Frontal cortex (tissue), 4 donors: ENCODE data around the gene NUDT1. TPM values are rescaled to one million over a fixed set of nuclear protein-coding genes. Genes with fewer than 3 reads are reported as not detected.

ENCODE experiments used
- DNase-seq, 2 donors: peaks; one replicate each; pipeline ENCODE4 v3.0.0; 2012; ENCODE audit warnings: low spot score in 2 of 2
- FAIRE-seq: peaks from 2 replicates; lab custom pipeline; 2012; peaks lifted over from hg19 to GRCh38; lab: Jason Lieb, UNC
- total RNA-seq: library from RNA; depleted of rRNA; stranded (reverse); fragments of >200 nt; gene quantifications from one replicate; pipeline ENCODE4 v1.2.3, GENCODE V29; 2014
- donor health status: control.
- donor health status: control.
- donor health status: control.

NUDT1 gene
- total RNA-seq, 1 donor from 2014 or later, result 15.5 TPM

DNA sequence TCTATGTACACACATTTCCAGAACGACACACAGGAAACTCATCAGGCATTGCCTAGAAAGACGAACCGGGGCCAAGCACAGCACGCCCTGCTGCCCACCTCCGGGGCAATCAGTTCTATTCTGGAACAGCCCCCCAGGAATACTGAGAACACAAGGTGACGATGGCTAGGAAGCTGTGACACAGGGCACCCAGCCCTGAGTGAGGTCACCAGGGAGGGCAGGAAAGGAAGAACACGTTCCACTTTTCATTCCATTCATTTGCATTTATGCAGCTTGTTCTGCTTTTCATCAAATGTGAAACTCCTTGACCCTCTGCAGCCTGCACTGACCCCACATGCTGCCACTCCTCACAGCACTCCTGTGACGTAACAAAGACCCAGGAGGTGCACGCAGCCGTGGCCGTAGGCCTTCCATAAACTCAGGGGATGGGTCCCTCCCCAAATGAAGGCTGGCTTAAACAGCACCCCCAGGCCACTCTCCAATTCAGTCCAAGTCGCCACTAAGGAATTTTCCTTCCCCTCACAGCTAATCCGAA is 38.2 kb upstream of the NUDT1 start:
- DNase-seq (no peak), FAIRE-seq (no peak)

DNA sequence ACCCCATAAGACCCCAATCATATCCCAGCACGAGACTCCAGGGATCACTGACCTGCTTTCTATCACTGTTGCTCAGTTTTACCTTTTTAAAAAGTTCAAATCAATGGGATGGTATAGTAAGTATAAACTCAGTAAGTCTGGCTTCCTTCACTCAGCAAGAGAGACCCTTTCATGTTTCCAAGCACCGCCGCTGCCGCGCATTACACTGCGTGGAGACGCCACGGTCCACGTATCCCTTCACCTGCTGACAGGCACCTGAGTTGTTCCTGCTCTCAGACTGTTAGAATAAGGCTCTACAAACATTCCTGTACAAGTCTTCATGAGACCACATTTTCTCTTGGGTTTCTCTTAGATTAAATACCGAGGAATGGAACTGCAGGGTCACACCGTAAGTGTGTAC is 37.6 kb upstream of the NUDT1 start:
- no peak for FAIRE-seq
- no peak for DNase-seq

DNA sequence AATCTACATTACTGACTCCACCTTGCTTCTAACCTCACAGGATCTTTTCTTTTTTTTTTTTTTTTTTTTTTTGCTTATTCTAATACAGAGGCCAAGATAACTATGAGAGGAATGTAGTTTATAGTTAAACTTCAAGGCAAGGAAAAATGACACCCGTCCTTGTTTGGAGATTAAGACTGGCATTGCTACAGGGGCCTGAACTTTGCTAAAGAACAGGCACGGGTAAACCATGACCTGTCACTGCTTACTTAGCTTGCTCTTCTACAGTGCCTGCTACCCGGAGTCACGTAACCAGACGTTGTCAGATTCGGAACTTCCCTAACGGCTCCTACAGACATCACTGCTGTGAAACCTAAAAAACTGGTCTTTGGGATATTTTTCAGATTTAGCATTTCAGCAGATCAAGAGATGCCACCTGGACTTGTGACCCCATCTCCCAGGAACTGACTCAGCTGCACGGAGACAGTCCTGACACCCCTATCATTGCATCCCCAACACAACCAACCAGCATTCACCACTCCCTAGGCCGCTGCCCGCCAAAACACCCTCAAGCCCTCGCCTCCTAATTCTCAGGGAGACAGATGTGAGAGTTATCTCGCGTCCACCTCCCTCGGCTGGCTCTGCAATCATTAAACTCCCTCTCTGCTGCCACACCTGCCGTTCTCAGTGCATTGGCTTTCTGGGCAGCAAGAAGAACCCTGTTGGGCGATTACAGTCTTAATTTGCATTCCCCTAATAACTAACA is 36.8 kb upstream of the NUDT1 start:
- FAIRE-seq (no peak), DNase-seq (no peak)

DNA sequence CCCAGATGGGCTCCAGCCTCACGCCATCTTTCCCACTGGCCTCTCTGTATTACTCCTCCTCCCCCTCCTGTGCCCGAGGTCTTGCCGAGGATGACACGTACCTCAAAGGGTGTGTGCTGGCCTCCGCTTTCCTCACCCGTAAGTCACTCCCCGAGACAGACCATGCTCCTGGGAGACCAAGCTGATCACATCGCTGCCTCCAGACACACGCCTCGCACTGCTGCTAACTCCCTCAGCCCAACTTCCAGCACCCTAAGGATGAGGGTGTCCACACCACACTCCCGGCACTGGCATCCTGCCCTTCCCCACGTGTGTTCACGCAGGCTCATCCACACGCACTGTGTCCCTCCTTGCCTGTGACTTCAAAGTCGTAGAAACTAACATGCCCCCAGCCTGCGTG is 33.3 kb upstream of the NUDT1 start:
- DNase-seq, result no peak
- no peak for FAIRE-seq

DNA sequence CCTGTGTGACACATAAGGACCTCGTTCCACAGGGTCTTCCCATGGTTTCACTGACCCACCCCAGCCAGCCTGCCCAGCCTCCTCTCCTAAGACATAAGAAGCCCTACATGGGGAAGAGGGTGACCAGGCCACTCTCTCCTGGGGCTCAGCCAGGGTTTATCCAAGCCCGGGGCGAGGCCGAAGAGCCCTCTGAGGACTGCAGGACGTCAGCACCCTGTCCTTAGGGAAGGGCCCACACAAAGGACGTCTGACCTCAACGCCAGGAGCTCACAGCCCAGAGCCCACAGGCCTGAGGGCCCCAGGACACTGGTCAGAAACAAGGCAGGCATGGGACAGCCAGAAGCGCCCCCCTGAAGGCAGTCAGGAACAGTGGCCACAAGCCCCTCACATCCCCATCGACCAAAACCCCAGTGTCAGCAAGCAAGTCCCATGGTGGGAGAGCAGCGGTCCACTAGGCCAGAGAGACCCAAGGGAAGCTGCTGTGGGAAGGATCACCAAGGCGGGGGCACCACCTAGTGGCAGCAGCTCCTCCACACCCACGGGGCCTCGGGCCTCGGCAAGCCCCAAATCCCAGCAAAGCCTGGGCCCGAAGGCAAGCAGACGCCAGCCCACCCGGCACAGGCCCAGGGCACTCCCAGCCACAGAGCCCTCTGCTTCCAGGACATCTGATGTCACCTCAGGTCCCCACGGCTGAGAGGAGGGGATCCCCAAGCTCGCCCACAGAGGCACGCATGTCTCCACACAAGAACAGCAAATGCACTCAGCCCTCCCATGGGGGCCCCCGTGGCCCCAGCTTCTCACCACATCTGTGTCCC is 32.7 kb upstream of the NUDT1 start:
- peak; percentile 75 to 92 for DNase-seq
- FAIRE-seq, result no peak

DNA sequence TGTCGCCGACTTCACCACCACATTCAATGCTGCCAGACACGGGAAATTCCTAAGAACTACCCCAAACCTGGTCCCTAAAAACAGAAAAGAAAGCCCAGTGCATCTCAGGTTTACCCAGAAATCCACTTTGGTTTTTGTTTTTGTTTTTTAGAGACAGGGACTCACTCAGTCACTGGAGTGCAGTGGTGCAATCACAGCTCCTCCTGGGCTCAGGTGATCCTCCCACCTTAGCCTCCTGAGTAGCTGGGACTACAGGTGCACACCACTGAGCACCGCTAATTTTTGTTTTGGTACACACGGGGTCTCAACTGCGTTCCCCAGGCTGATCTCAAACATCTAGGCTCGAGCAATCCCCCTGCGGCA is 32.1 kb upstream of the NUDT1 start:
- FAIRE-seq (no peak), DNase-seq (no peak)

DNA sequence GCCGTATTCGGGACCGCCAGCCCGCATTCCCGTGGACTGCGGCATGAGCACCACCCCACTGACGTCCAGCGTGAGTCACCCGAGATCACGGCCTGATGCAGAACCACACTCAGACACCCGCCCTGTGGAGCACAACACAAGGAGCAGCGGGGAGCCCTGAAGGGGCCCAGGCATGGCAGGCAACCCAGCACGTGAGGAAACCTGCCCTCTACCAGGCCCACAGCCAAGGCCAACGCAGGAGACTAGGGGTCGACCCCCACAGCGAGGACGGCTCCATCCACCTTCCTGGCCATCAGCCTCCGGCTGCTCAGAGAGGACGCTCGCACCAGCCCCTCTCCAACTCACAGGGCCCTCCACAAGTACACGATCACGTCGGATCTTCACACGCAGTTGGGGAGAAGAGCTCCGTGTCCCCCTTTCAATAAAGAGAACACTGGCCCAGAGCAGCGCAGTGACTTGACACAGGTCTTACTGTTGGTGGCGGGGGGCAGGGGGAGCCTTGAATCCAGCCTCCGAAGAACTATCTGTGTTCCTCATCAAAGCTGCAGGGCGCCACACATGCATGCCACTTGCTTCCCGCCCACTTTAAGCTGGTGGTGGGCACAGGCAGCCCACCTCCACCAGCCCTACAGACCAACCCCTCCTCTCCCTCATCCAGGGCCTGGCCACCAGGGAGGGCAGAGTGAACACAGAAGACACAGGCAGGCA is 31.3 kb upstream of the NUDT1 start:
- no peak for FAIRE-seq
- no peak for DNase-seq

DNA sequence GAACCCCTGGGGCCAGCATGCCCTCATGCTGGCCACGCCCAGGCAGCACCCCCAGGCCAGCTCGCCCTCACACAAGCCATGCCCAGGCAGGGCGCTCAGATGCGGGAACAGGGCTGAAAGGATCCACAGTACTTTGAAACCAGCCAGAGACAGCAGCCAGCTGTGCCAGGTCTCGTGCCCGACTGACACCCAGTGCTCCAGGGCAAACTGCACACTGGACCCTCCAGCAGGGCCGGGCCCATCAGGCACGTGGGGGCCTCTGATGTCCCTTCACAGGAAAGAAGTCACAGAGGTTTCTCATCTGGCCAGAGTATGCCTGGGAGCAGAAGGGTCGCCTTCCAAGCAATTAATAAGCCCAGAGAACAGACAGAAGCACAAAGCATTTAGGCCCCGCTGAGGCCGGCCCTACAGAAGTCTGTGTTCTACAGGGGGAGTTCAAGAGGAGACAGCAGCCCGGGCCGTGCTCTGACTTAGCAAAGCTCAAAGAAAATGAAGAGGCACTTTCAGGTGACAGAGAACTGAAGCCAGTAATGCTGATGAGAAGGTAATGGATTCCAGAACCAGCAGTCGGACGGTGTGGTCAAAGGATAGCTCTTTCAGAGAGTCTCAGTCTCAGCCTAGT is 30.7 kb upstream of the NUDT1 start:
- no peak for FAIRE-seq

DNA sequence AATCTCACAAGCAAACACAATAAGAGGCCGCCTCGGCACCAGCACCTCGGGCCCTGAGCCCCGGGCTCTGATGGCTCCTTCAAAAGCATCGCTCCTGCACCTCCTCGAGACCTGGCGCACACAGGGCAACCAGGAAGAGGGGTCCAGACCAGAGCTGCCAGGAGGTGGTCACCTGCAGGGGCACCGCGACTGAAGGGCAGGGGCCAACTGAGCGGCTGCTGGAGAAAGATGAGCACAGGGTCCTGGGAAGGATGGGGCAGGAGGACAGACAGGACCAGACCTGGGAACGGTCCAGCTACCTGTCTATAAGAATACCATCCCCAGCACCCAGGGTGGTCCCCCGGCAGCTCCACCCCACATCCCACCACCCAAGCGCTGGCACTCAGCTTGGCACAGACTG is 30.1 kb upstream of the NUDT1 start:
- FAIRE-seq (no peak), DNase-seq (no peak)

More for the DNA sequence above, 30.7 kb upstream of the NUDT1 start:
- no peak for DNase-seq

DNA sequence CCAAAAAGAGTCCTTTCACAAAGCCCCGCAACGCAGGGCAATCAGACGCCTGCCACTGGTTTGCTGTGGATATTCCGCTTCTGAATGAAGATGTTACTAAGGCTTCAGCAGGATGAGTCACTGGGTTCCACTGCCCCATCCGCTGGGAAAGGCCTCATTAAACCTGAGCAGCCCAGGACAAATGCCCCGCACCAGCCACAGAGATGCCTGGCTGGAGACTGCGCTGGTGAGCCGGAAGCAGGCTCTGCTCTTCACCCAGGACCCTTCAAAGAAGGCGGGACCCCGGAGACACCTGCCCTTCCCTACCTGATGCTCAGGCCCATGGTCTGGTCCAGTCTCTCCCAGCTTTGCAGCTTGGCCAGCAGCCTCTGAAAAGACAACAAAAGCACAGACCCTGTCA is 29.1 kb upstream of the NUDT1 start:
- DNase-seq (no peak), FAIRE-seq (no peak)

DNA sequence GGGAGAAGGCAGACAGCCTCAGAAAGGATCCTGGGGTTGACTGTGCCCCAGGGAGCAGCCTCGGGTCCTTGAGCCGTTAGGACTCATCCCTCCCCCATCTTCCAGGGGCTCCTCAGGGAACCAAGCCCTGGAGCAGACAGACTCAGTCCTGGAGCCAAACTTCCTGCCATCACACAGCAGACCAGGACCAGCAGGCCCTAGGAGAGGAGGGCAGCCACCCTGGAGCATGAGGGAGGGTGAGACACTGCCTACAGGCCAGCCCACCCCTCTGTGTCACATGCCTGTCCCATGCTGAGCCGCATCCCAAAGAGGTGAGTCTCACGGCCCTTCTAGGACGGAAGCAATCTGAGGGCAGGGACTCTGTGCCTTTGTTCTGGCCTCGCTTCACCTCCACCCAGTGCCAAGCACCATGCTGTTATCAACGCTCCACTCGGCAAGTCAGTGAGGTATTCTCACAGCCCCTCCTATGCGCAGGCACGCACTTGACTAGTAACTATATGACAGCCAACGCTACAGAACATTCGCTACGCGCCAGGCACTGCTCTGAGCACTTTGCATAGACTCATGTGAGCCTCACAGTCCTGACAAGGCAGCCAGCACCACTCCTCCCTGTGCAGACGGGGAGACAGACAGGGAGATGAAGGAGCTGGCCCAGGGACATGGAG is 28.3 kb upstream of the NUDT1 start:
- FAIRE-seq, result no peak
- DNase-seq, result no peak

DNA sequence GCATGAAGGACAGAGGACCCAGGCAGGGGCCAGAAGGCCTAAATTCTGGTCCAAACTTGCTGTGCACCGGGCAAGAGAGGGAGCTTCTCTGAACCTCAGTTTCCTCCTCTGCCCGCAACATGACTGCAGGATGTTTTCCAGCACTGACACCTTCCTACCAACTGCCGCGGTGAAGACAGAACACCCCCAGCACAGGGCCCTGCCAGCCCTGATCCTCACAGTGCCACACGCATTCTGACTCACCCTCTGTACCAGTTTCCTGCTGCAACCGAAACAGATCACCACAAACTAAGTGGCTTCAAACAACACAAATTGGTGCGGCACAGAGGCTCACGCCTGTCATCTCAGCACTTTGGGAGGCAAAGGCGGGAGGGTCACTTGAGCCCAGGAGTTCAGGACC is 27.4 kb upstream of the NUDT1 start:
- no peak for FAIRE-seq
- no peak for DNase-seq

DNA sequence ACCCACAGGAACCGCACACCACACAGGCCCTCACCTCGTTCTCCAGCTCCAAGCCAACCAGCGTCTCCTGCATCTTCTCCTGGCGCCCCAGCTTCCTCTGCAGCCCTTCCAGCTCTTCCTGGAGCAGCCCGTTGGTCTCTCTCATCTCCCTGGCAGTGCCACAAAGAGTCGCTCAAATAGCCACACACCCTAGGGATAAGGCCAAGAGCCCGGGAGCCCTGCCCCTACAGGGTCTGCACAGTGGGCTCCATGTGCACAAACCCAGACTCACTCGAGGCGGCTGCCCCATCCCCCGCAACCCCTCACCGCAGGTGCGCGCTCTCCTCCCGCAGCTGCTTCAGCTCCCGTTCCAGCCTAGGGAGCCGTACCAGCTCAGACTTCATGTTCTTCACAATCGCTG is 26.2 kb upstream of the NUDT1 start:
- DNase-seq, result no peak
- FAIRE-seq, result no peak

DNA sequence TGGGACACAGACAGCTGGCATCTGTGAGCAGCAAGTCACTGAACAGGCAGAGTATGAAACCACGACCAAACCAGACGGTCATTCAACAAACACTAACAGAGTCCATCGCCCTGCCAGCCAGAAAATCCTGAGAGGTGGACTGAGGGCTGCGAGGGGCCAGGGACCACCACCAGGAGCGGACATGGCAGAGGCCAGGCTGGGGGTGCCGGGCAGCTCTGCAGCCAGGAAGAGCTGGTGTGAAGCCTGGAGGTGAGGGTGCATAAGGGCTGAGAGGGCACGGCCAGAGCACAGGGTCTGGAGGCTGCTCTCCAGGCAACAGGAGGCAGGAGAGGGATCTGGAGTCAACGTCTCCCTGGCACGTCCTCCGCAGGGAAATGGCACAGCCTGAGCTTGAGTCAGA is 24.8 kb upstream of the NUDT1 start:
- FAIRE-seq, result no peak

DNA sequence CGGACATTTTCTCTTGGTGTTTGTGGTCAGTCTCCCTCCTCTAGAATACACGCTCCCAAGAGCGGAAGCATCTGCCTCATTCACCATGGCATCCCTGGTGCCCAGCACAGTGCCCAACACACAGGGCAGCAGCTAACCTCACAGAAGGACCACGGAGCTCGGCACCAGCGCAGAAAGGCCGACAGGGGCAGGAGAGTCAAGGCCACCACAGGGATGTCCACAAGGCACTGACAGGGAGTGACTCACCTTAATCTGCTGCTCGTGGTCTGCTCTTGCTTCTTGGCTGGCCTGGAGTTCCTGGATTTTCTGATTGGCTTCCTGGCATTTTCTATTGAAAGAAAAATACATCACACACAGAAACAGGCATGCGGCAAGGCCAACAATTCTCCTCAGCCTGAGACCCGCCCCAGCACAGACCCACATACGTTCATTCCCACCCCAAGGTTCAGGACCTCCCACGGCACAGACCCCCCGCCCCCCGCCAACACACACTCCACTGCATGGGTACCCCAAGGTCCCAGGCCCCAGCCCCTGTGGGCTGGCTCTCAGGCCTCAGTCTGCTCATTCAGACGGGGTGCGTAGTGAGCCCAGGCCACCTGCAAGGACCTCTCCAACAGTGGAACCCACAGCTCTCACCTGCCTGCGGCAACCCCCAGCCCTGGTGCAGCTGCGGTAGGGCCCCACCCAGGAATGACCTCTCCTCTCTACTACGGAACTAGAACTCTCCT is 24.1 kb upstream of the NUDT1 start:
- FAIRE-seq, result no peak
- no peak for DNase-seq

More for the DNA sequence above, 24.8 kb upstream of the NUDT1 start:
- DNase-seq, result no peak

DNA sequence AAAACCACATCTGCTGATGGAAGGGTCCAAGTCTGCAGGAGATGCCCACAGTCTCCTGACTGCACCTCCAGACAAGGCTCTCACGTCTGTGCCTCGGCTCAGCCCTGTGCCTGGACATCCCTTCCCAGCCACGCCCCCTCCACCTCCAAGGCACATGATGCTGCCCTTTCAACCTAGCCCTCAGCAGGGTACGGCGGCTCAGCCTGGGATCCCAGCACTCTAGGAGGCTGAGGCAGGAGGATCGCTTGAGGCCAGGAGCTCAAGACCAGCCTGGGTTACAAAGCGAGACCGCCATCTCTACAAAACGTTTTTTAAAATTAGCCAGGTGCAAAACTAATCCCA is 23.6 kb upstream of the NUDT1 start:
- no peak for FAIRE-seq
- no peak for DNase-seq

DNA sequence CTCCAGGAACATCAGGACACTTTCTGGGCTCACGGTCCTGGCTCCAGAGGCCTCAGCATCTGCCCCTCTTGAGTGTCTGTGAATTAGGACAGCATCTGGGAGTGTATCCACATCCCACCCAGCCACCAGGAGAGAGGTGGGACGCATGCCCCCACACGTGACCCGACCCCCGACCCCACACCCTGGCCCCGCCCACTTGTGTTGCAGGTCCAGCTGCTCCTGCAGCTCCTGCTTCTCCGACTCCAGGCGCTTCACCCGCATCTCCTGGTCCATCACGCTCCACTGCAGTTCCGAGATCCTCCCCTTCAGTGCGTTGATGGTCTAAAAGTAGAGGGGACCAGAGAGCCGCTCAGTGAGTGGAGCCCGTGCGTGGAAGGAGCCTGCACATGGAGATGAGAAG is 22.9 kb upstream of the NUDT1 start:
- FAIRE-seq, result no peak

DNA sequence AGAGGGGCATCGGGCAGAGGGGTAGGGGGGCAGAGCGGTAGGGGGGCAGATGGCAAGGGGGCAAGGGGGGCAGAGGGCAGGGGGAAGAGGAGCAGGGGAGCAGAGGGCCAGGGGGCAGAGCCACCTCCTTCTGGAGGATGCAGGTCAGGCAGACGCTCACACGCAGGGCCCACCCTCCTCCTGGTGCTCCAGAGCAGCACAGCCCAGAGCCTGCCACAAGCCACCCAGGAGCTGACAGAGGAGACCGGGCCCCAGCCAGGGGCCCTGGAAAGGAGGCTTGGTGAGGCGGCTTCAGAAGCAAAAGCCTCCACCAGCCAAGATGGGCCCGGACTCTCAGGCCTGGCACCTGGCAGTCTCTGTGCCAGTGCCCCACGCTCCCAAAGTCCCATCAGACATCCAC is 22.4 kb upstream of the NUDT1 start:
- FAIRE-seq (no peak), DNase-seq (no peak)

More for the DNA sequence above, 22.9 kb upstream of the NUDT1 start:
- no peak for DNase-seq

DNA sequence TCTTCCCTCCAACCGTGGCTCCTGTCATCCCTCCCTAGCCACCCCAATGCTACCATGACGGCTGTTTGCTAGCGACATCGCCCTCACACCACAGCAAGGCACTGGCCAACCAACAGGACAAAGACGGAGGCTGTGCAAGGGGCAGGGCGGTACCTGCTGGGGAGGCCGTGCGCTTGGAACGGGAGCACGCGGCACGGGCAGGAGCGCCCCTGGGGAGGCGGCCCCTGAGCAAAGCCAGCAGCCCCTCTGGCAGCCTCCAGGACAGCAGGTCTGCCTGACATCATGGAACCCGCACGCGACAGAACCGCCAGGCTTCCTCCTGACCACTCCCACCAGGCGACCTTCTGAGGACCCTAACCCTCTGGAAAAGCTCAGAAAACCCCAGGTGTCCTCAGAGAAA is 22.0 kb upstream of the NUDT1 start:
- FAIRE-seq (no peak), DNase-seq (no peak)
